ENCODE results near the gene ABCC1. TPM values are rescaled to one million over a fixed set of nuclear protein-coding genes. Genes with fewer than 3 reads are reported as not detected.

ABCC1 gene
- total and polyA plus RNA-seq, 2 of the 8 experiments (the other 6 are each of a cell fraction or from before 2014, with no cell fraction given), result 42.6 to 66.8 TPM

- Histone ChIP-seq H3K4me1 (replicated peaks in 1 of 4; ENCODE audit: control insufficient read depth in 3 of 4, insufficient read depth in 4 of 4, low read length in 3 of 4) (no peaks in the 10 kb centered on the region; a peak in 2 of 7 replicates), H3K27ac (ENCODE audit: low read depth, low read length) (no peak overlapping the region)
Observed at GRCh38 chr16:15913046-15913698, 36.2 kb upstream of the ABCC1 start.

More at GRCh38 chr16:15913046-15913698, 36.2 kb upstream of the ABCC1 start:
- Histone ChIP-seq H4K91ac (replicated peaks; ENCODE audit: insufficient read length, low read length) (no peak overlapping the region), H2BK15ac (ENCODE audit: low read length) (no peak overlapping the region), H3K4ac (replicated peaks; ENCODE audit: insufficient read length, low read depth, low read length) (no peak overlapping the region), H4K5ac (ENCODE audit: insufficient read length, low read depth, low read length) (no peak overlapping the region), H3K9ac (replicated peaks in 1 of 4; ENCODE audit: extremely low read depth in 1 of 4, low read depth in 3 of 4, low read length in 3 of 4) (no peak overlapping the region), H3K27me3 (replicated peaks in 1 of 4; ENCODE audit: control insufficient read depth in 3 of 4, extremely low read depth in 1 of 4, insufficient read depth in 3 of 4, low read length in 3 of 4) (no peaks in the 10 kb centered on the region), H2AFZ (ENCODE audit: low read length) (no peak overlapping the region), H4K8ac (ENCODE audit: extremely low read depth, insufficient read depth, low read length) (no peak overlapping the region), H3K56ac (replicated peaks; ENCODE audit: insufficient read length, low read depth, low read length) (no peak overlapping the region), H3K4me2 (ENCODE audit: insufficient read depth in 1 of 2, low read depth in 2 of 2, low read length in 2 of 2) (no peak overlapping the region), H3K79me1 (ENCODE audit: low read depth, low read length) (no peaks in the 10 kb centered on the region), H3K14ac (ENCODE audit: insufficient read length) (no peak overlapping the region), H3K36me3 (ENCODE audit: control insufficient read depth in 2 of 4, insufficient read depth in 4 of 4, low read length in 3 of 4) (no peaks in the 10 kb centered on the region), H2BK20ac (ENCODE audit: low read length) (no peak overlapping the region), H3K9me3 (ENCODE audit: insufficient read depth in 2 of 2, low read depth in 1 of 2, low read length in 1 of 2) (no peaks in the 10 kb centered on the region), H2BK5ac (ENCODE audit: low read depth, low read length) (no peak overlapping the region), H3K18ac (ENCODE audit: extremely low read depth, low read length) (no peak overlapping the region), H2AK5ac (ENCODE audit: low read depth, low read length) (no peak overlapping the region), H3K23ac (ENCODE audit: insufficient read length) (no peak overlapping the region), H3K4me3 (ENCODE audit: extremely low read depth in 1 of 4, insufficient read depth in 2 of 4, low read depth in 3 of 4, low read length in 4 of 4) (no peak overlapping the region), H3K79me2 (ENCODE audit: control insufficient read depth in 1 of 2, insufficient read depth in 2 of 2, low read length in 2 of 2) (no peaks in the 10 kb centered on the region), H2BK12ac (ENCODE audit: low read depth, low read length) (no peak overlapping the region), H4K20me1 (replicated peaks in 1 of 2; ENCODE audit: control insufficient read depth in 1 of 2, insufficient read depth in 2 of 2, low read length in 2 of 2) (no peaks in the 10 kb centered on the region), H3K23me2 (ENCODE audit: low read depth, low read length) (peaks cover 3% of the 10 kb centered on the region; the same call in 1 of the 2 replicates), H2BK120ac (replicated peaks; ENCODE audit: low read depth, low read length) (no peak overlapping the region)
- TF ChIP-seq SP4 (IDR thresholded peaks at IDR 0.05; ENCODE audit: low read length), result no peak
- no peak for TF ChIP-seq MAFK (IDR thresholded peaks at IDR 0.05; ENCODE audit: low read depth, low read length)
- WGBS, 2 experiments (ENCODE audit: extremely low coverage in 1 of 2, insufficient coverage in 1 of 2, insufficient read length in 1 of 2, insufficient replicate concordance in 2 of 2, low coverage in 1 of 2, low lambda C conversion rate in 2 of 2, missing lambda C conversion rate in 1 of 2), result 78% methylated on average over 7 of the region's 7 CpGs; no CpG with 5 or more reads in 1 of the 2 experiments
- no peak for DNase-seq (ENCODE audit: low read depth in 1 of 2, low spot score in 2 of 2)
- ChIA-PET POLR2A (ENCODE audit: partially characterized antibody) (no interaction called here), CTCF (ENCODE audit: partially characterized antibody) (no interaction called here)
- FAIRE-seq, result no peak
